Psoas muscle (tissue), 8 donors: ENCODE measurements around the gene MRPS9. TPM values are rescaled to one million over a fixed set of nuclear protein-coding genes. Genes with fewer than 3 reads are reported as not detected.

Experiments used
- ATAC-seq, 4 donors: fragments of 200-7000 bp; cut with Tn5 transposase; one replicate each; pipeline ENCODE4 v1.9.1; 2020; ENCODE audit warnings: moderate library complexity in 3 of 4, mild to moderate bottlenecking in 2 of 4
- DNase-seq, 2 donors: peaks; one replicate each; pipeline ENCODE4 v3.0.0-alpha.2; 2020
- H3K27ac ChIP-seq: fragments of 200-600 bp; one replicate; pipeline ENCODE4 v1.8.0; 2022
- H3K27me3 ChIP-seq, 3 donors: fragments of 200-600 bp in 1 of 3; one replicate each; pipeline versions ENCODE4 v1.6.1 to v1.8.0; 2013 to 2022; ENCODE audit warnings: low read length in 2 of 3, mild to moderate bottlenecking in 2 of 3, moderate library complexity in 1 of 3; ENCODE audit not compliant: insufficient read depth in 3 of 3
- H3K36me3 ChIP-seq, 2 donors: fragments of 200-600 bp in 1 of 2; one replicate each; pipeline versions ENCODE4 v1.6.1 to v1.8.0; 2013 to 2022; ENCODE audit warnings: low read depth in 1 of 2, mild to moderate bottlenecking in 1 of 2, moderate library complexity in 1 of 2; ENCODE audit not compliant: insufficient read depth in 1 of 2
- H3K4me1 ChIP-seq: fragments of 200-600 bp; one replicate; pipeline ENCODE4 v1.8.0; 2022
- H3K4me3 ChIP-seq: fragments of 200-600 bp; one replicate; pipeline ENCODE4 v1.8.0; 2022; ENCODE audit warnings: mild to moderate bottlenecking
- H3K9me3 ChIP-seq: fragments of 200-600 bp; one replicate; pipeline ENCODE4 v1.8.0; 2022
- WGBS, 3 donors: extraction: QIAGEN DNeasy Blood & Tissue Kit; methylation state at CpG; one replicate each; pipeline versions ENCODE4 v1.1.6 to v1.1.7; 2013; 5-methylcytosine and 5-hydroxymethylcytosine counted together
- intact Hi-C, 2 donors: fragments of 100-400 bp; cut with DNase I; formaldehyde crosslinking; loops; one replicate each; pipeline versions ENCODE4 v1.11.0 to v1.14.2; 2022
- polyA plus RNA-seq, 3 donors: library from polyadenylated mRNA; stranded (reverse); fragments of 200-250 nt; gene quantifications; one replicate each; pipeline ENCODE4 v1.2.3, GENCODE V29; 2013
- total RNA-seq, 4 donors: library from RNA; stranded (reverse); fragmentation: NEBNext Ultra II Directional in 2 of 4; extraction: Animal tissue kit (Norgen Biotek cat#: 25700) in 2 of 4; gene quantifications; one replicate each; pipeline versions ENCODE4 v1.2.1 to v1.2.4, GENCODE V29; 2021 to 2023
- TF ChIP-seq, protein P1 (sequence below): fragments of 200-600 bp; IDR thresholded peaks from one replicate; pipeline ENCODE4 v1.8.0; 2022; ENCODE audit warnings: antibody characterized with exemption
- donor health status: healthy with polysubstance abuse.
- donor health status: DM: no; HTN: no; CAD: no; lungs with moderate emphysema.
- donor health status: Bipolar disorder and iron deficiency.
- donor health status: healthy.
- donor health status: DM: yes; HTN: yes; CAD: no.
- donor health status: DM: no; HTN: no; CAD: no.
- donor health status: DM: no; HTN: no; CAD: no.
- donor health status: DM: yes; HTN: yes; CAD: no.

Gene MRPS9
- total and polyA plus RNA-seq, 7 donors: 41.3 to 62.4 (median 49.8) TPM

DNA sequence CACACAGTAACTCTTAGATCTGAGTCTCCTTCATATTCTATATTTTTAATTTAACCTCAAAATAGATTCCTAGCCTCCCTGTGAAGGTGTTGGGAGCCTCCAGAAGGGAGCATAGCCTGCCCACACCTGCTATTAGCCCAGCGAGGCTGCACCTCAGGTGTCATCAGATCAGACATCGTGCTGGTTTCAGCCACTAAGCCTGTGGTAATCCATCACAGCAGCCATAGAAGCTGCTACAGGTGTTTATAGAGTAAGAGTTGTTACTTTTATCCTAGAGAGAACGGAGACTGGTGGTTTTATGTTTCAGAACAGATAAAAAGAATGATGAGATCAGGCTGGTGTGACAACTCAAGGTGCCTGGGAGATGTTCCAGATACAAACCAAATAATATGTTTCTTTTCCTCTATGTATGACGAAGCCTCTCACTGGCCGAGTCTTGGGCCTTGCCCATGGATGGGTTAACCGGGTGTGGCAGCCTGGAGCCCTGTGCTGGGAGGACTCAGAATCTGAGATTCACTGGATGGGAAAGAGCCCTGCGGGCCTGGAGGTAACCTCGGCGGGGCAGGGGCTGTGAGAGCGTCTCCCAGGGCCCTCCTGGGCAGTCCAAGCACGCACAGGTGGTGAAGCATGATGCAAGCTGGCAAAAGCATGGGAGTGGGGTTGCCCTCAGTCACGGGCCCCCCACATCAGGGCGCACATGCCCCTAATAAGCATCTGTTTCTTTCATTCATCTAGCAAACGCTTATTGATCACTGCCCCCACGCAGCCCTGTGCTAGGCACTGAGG lies 73.7 kb downstream of the MRPS9 start:
- H3K4me3 ChIP-seq: no peak overlapping the region
- H3K27ac ChIP-seq: no peak overlapping the region
- TF ChIP-seq, protein P1, sequence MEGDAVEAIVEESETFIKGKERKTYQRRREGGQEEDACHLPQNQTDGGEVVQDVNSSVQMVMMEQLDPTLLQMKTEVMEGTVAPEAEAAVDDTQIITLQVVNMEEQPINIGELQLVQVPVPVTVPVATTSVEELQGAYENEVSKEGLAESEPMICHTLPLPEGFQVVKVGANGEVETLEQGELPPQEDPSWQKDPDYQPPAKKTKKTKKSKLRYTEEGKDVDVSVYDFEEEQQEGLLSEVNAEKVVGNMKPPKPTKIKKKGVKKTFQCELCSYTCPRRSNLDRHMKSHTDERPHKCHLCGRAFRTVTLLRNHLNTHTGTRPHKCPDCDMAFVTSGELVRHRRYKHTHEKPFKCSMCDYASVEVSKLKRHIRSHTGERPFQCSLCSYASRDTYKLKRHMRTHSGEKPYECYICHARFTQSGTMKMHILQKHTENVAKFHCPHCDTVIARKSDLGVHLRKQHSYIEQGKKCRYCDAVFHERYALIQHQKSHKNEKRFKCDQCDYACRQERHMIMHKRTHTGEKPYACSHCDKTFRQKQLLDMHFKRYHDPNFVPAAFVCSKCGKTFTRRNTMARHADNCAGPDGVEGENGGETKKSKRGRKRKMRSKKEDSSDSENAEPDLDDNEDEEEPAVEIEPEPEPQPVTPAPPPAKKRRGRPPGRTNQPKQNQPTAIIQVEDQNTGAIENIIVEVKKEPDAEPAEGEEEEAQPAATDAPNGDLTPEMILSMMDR: no peak
- H3K36me3 ChIP-seq: no peaks in the 10 kb centered on the region
- no peaks in the 10 kb centered on the region for H3K4me1 ChIP-seq
- H3K27me3 ChIP-seq: no peaks in the 10 kb centered on the region
- intact Hi-C loops: loop anchor here in 1 of 2 donors (5.0 kb wide), 1 partner anchor 441 kb away; no protein-coding TSS in a partner anchor
- ATAC-seq (no peak), DNase-seq (no peak)
- no peaks in the 10 kb centered on the region for H3K9me3 ChIP-seq
- WGBS, 3 donors: 82 to 84% (median 83%) methylated on average over 15 of the region's 15 CpGs

DNA sequence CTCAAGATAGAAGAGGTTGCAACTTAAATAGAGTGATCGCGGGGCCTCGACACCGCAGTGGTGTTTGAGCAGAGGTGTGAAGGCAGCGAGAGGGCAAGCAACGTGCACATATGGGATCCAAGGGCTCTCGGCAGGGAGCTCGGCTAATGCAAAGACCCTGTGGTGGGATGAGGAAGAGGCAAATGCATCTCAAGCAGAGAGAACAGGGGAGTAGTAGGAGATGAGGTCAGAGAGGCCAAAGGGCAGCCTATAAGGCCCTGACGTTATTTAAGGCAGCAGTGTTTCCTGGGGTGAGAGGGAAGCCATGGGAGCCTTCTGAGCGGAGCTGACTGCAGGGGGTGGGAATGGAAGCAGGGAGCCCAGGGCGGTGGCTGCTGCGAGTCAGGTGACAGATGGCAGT lies 74.5 kb downstream of the MRPS9 start:
- TF ChIP-seq, protein P1: no peak
- Histone ChIP-seq H3K4me3 (no peak overlapping the region), H3K36me3 (no peaks in the 10 kb centered on the region), H3K4me1 (no peaks in the 10 kb centered on the region), H3K27ac (no peak overlapping the region), H3K27me3 (no peaks in the 10 kb centered on the region), H3K9me3 (no peaks in the 10 kb centered on the region)
- no peak for ATAC-seq
- intact Hi-C loops: loop anchor here in 1 of 2 donors (5.0 kb wide), 1 partner anchor 440 kb away; no protein-coding TSS in a partner anchor
- no peak for DNase-seq
- WGBS, 3 donors: 78 to 82% (median 81%) methylated on average over 12 of the region's 12 CpGs

DNA sequence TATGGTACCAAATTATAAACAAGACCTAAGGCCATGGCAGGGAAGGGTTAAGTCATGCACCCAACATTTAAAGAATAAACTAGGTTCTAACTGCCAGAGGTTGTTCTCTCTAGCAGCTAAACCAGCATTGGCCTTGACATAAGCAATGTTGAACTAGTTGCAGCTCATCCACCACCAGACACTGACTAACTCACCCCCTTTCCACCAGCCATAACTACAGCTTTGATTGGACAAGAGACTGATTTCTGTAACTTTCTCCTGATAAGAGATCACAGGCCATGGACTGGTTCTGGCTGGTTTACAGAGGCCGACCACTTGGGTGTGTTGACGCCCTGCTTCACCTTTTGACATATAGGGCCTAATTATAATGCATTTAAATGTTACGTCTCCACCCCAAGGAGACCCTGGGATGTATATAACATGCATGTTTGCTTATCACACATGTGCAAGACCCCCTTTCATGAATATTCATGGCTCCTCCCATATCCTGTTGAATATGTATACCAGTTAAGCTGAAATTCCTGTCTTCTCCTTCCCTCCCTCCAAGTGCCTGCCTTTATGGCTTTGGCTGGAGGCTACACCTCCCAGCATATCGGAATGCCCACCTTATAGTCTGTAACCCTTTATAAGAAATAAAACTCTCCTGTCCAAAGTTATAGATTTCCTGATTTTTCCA lies 75.9 kb downstream of the MRPS9 start:
- DNase-seq: no peak
- 74 to 77% (median 74%) methylated on average over 4 of the region's 4 CpGs for WGBS, 3 donors
- Histone ChIP-seq H3K27me3 (no peaks in the 10 kb centered on the region), H3K9me3 (no peaks in the 10 kb centered on the region), H3K36me3 (no peaks in the 10 kb centered on the region), H3K4me1 (no peaks in the 10 kb centered on the region), H3K4me3 (no peak overlapping the region), H3K27ac (no peak overlapping the region)
- no peak for ATAC-seq
- intact Hi-C loops: loop anchor here (1.0 to 5.0 kb wide), 3 partner anchors 122 to 439 kb away; no protein-coding TSS in a partner anchor
- TF ChIP-seq, protein P1: no peak

DNA sequence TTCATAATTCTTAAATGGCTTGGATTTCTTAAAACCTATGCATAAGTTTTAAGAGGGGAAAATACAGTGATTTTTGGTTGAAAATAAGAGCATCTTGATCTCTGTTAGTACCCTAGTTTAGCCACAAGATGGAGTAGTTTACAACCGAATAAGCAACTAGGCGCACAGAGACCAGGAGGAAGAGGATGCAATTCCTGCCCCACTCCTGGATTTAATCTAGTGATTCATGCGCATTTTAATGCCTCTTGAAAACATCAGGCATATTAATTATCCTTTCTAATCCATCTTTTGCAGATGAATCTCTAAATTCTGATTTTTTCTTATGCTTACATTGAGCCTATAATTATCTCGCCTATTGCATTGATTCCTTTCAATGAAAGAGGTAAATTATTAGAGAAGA lies 76.7 kb downstream of the MRPS9 start:
- no peak overlapping the region for H3K27ac ChIP-seq
- intact Hi-C loops: loop anchor here (1.0 to 5.0 kb wide), 3 partner anchors 121 to 438 kb away; no protein-coding TSS in a partner anchor
- no peak for DNase-seq
- WGBS, 3 donors: 27 to 33% (median 27%) methylated on average over 4 of the region's 4 CpGs
- H3K36me3 ChIP-seq: no peaks in the 10 kb centered on the region
- H3K4me3 ChIP-seq: no peak overlapping the region
- H3K9me3 ChIP-seq: no peaks in the 10 kb centered on the region
- TF ChIP-seq, protein P1: peak; percentile 88
- peak in 3 of 4 donors; percentile 65 to 79 (median 66) for ATAC-seq
- H3K4me1 ChIP-seq: no peaks in the 10 kb centered on the region
- H3K27me3 ChIP-seq: no peaks in the 10 kb centered on the region
